ENCODE data around the gene ANTXR1.

Gene ANTXR1

GRCh38 chr2:69013840-69014821 lies 1.2 kb downstream of the ANTXR1 start:
- peaks cover 23% of the 10 kb centered on the region for H3K79me2 ChIP-seq (ENCODE audit: insufficient read depth, low read length)
- H3K9me2 ChIP-seq (replicated peaks; ENCODE audit: low read depth, low read length): no peaks in the 10 kb centered on the region
- H3K9ac ChIP-seq (ENCODE audit: low read depth, low read length, poor library complexity, severe bottlenecking): peak overlapping the region; percentile 78
- peaks cover 4% of the 10 kb centered on the region for H4K20me1 ChIP-seq (ENCODE audit: insufficient read depth, low read length, poor library complexity, severe bottlenecking)
- H3K27me3 ChIP-seq (ENCODE audit: insufficient read depth, low read length, poor library complexity, severe bottlenecking): no peaks in the 10 kb centered on the region
- H3K36me3 ChIP-seq (ENCODE audit: insufficient read depth, low read length): no peaks in the 10 kb centered on the region
- H3K4me2 ChIP-seq (ENCODE audit: low read depth, low read length, poor library complexity, severe bottlenecking): peak overlapping the region; percentile 90
- H2AFZ ChIP-seq (ENCODE audit: low read length): peak overlapping the region; percentile 97
- TF ChIP-seq CTCF (conservative IDR thresholded peaks at IDR 0.05; ENCODE audit: low read length): no peak
- H3K9me3 ChIP-seq (ENCODE audit: insufficient read depth, low read depth, low read length): no peaks in the 10 kb centered on the region
- H3K4me3 ChIP-seq (ENCODE audit: low read length, poor library complexity, severe bottlenecking): peak overlapping the region; percentile 97
- no peaks in the 10 kb centered on the region for H3F3A ChIP-seq (ENCODE audit: low read depth)
- H3K4me1 ChIP-seq (ENCODE audit: insufficient read depth, low read length, poor library complexity, severe bottlenecking): peaks cover 33% of the 10 kb centered on the region

GRCh38 chr2:69017080-69017479 lies 4.1 kb downstream of the ANTXR1 start:
- H2AFZ ChIP-seq (ENCODE audit: low read length): no peak overlapping the region
- H3K9me3 ChIP-seq (ENCODE audit: insufficient read depth, low read depth, low read length): no peaks in the 10 kb centered on the region
- H3K4me1 ChIP-seq (ENCODE audit: insufficient read depth, low read length, poor library complexity, severe bottlenecking): peaks cover 33% of the 10 kb centered on the region
- H3F3A ChIP-seq (ENCODE audit: low read depth): no peaks in the 10 kb centered on the region
- peaks cover 23% of the 10 kb centered on the region for H3K79me2 ChIP-seq (ENCODE audit: insufficient read depth, low read length)
- H3K4me2 ChIP-seq (ENCODE audit: low read depth, low read length, poor library complexity, severe bottlenecking): peak overlapping the region; percentile 6
- H3K4me3 ChIP-seq (ENCODE audit: low read length, poor library complexity, severe bottlenecking): no peak overlapping the region
- TF ChIP-seq CTCF (conservative IDR thresholded peaks at IDR 0.05; ENCODE audit: low read length) (no peak), EZH2phosphoT487 (IDR thresholded peaks at IDR 0.05; ENCODE audit: borderline replicate concordance) (no peak)
- H3K9me2 ChIP-seq (replicated peaks; ENCODE audit: low read depth, low read length): no peaks in the 10 kb centered on the region
- H3K36me3 ChIP-seq (ENCODE audit: insufficient read depth, low read length): no peaks in the 10 kb centered on the region
- no peaks in the 10 kb centered on the region for H3K27me3 ChIP-seq (ENCODE audit: insufficient read depth, low read length, poor library complexity, severe bottlenecking)
- peaks cover 4% of the 10 kb centered on the region for H4K20me1 ChIP-seq (ENCODE audit: insufficient read depth, low read length, poor library complexity, severe bottlenecking)
- H3K9ac ChIP-seq (ENCODE audit: low read depth, low read length, poor library complexity, severe bottlenecking): no peak overlapping the region

DNA sequence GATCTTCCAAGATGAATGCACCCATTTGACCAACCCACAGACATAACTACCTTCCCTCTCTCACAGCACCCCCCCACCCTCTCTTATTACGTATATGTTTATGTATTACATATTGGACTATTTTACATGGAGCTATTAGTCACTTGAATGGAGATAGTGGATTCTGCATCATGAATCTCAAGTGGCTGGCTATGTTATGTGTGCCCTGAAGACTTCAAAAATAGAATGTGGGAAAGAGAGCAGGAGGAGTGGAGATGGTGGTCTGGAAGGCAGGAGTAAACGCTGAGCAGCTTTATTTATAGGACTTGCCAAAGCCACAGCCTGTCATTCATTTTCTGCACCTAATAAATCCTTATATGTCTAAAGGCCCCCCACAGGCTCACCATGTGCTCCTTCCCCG lies 4.9 kb downstream of the ANTXR1 start:
- H3K36me3 ChIP-seq (ENCODE audit: insufficient read depth, low read length): no peaks in the 10 kb centered on the region
- no peaks in the 10 kb centered on the region for H3K9me3 ChIP-seq (ENCODE audit: insufficient read depth, low read depth, low read length)
- H2AFZ ChIP-seq (ENCODE audit: low read length): no peak overlapping the region
- no peaks in the 10 kb centered on the region for H3K9me2 ChIP-seq (replicated peaks; ENCODE audit: low read depth, low read length)
- no peaks in the 10 kb centered on the region for H3K27me3 ChIP-seq (ENCODE audit: insufficient read depth, low read length, poor library complexity, severe bottlenecking)
- no peak for TF ChIP-seq EZH2phosphoT487 (IDR thresholded peaks at IDR 0.05; ENCODE audit: borderline replicate concordance)
- no peak for TF ChIP-seq CTCF (conservative IDR thresholded peaks at IDR 0.05; ENCODE audit: low read length)
- peak overlapping the region; percentile 13 for H3K4me2 ChIP-seq (ENCODE audit: low read depth, low read length, poor library complexity, severe bottlenecking)
- no peak overlapping the region for H3K4me3 ChIP-seq (ENCODE audit: low read length, poor library complexity, severe bottlenecking)
- no peak overlapping the region for H3K9ac ChIP-seq (ENCODE audit: low read depth, low read length, poor library complexity, severe bottlenecking)
- H4K20me1 ChIP-seq (ENCODE audit: insufficient read depth, low read length, poor library complexity, severe bottlenecking): peaks cover 4% of the 10 kb centered on the region
- peaks cover 28% of the 10 kb centered on the region for H3K4me1 ChIP-seq (ENCODE audit: insufficient read depth, low read length, poor library complexity, severe bottlenecking)
- H3K79me2 ChIP-seq (ENCODE audit: insufficient read depth, low read length): peaks cover 23% of the 10 kb centered on the region
- no peaks in the 10 kb centered on the region for H3F3A ChIP-seq (ENCODE audit: low read depth)
